HCT116 (cell line): ENCODE measurements around the gene P3H4. TPM values are rescaled to one million over a fixed set of nuclear protein-coding genes. Genes with fewer than 3 reads are reported as not detected.
"Not testable (repeated sequence)": the region's sequence is repeated elsewhere in the genome, so short reads cannot be mapped to it uniquely, and the experiment has no call there.

Source experiments
- ATAC-seq: fragments of 200-7000 bp; cut with Tn5 transposase; 2 replicates; pipeline ENCODE4 v1.9.1; 2020; ENCODE audit warnings: mild to moderate bottlenecking, moderate library complexity
- BruUV-seq: library from RNA; stranded (reverse); fragments of 400-500 nt; replicated peaks from 2 replicates; lab custom pipeline; 2021; lab: Mats Ljungman, UMichigan
- CTCF ChIA-PET: fragments of 300-600 bp; sonication (Branson Sonifier 250); formaldehyde crosslinking; loops from one replicate; lab custom pipeline; 2021; ENCODE audit warnings: antibody characterized with exemption; lab: Charles Lee
- POLR2A ChIA-PET: fragments of 300-600, 350-600 bp; sonication (Branson Sonifier 250); formaldehyde crosslinking; loops from one replicate; lab custom pipeline; 2021; ENCODE audit warnings: antibody characterized with exemption; lab: Charles Lee
- RAD21 ChIA-PET, 2 experiments: fragments of 300-600 bp; sonication (Branson Sonifier 250); formaldehyde crosslinking; loops; one replicate each; lab custom pipeline; 2023; ENCODE audit warnings: low total read pairs in 2 of 2; ENCODE audit not compliant: uncharacterized antibody in 2 of 2, unreplicated experiment in 2 of 2, low non-redundant PET in 1 of 2; lab: Charles Lee
- DNase-seq: peaks from one replicate; pipeline ENCODE4 v3.0.0-alpha.2; 2010; ENCODE audit warnings: low read depth, low spot score
- H2AFZ ChIP-seq: fragments of 200-600 bp; shearing (Covaris generic), sonication (generic); 2 replicates; pipeline ENCODE4 v1.6.1; 2017; ENCODE audit warnings: low read depth, mixed run types, mixed read lengths, antibody characterized with exemption, low read length; ENCODE audit not compliant: poor library complexity, severe bottlenecking
- H3K27ac ChIP-seq: 2 replicates; pipeline ENCODE4 v1.5.1; 2012; ENCODE audit warnings: low read depth, low read length
- H3K27me3 ChIP-seq: fragments of 200-600 bp; sonication (generic); 2 replicates; pipeline ENCODE4 v1.6.1; 2016; ENCODE audit warnings: mixed run types, low read length, mixed read lengths; ENCODE audit not compliant: insufficient read depth
- H3K36me3 ChIP-seq, 2 experiments: fragments of 200-500 bp in 1 of 2; fragments of 200-600 bp in 1 of 2; sonication (Bioruptor generic) in 1 of 2; sonication (generic) in 1 of 2; 2 replicates each; pipeline versions ENCODE4 v1.5.1 to v1.6.1; 2014 to 2016; ENCODE audit warnings: low read length in 2 of 2, inconsistent platforms in 1 of 2, mixed read lengths in 1 of 2, mixed run types in 1 of 2; ENCODE audit not compliant: insufficient read depth in 2 of 2, control insufficient read depth in 1 of 2
- H3K4me1 ChIP-seq, 2 experiments: fragments of 200-600 bp in 1 of 2; sonication (generic) in 1 of 2; 2 replicates each; pipeline versions ENCODE4 v1.5.1 to v1.6.1; 2012 to 2017; ENCODE audit warnings: low read length in 2 of 2, inconsistent platforms in 1 of 2, mild to moderate bottlenecking in 1 of 2, mixed read lengths in 1 of 2, mixed run types in 1 of 2, moderate library complexity in 1 of 2; ENCODE audit not compliant: insufficient read depth in 2 of 2, control insufficient read depth in 1 of 2
- H3K4me2 ChIP-seq: fragments of 200-600 bp; sonication (generic); 2 replicates; pipeline ENCODE4 v1.6.1; 2017; ENCODE audit warnings: mixed run types, low read length, mixed read lengths
- H3K4me3 ChIP-seq, 2 experiments: fragments of 200-600 bp in 1 of 2; sonication (generic) in 1 of 2; replicated peaks in 1 of 2; 2 replicates each; pipeline ENCODE4 v1.5.1; 2011 to 2016; ENCODE audit warnings: low read length in 2 of 2, control low read depth in 1 of 2, low read depth in 1 of 2, mild to moderate bottlenecking in 1 of 2, mixed read lengths in 1 of 2, mixed run types in 1 of 2
- H3K79me2 ChIP-seq: fragments of 200-600 bp; sonication (generic); 2 replicates; pipeline ENCODE4 v1.6.1; 2017; ENCODE audit warnings: mild to moderate bottlenecking, mixed run types, low read length, moderate library complexity, mixed read lengths; ENCODE audit not compliant: insufficient read depth
- H3K9ac ChIP-seq: fragments of 200-600 bp; sonication (generic); 2 replicates; pipeline ENCODE4 v1.6.1; 2016; ENCODE audit warnings: low read length, mixed read lengths
- H3K9me2 ChIP-seq: fragments of 200-600 bp; sonication (generic), shearing (Covaris generic); 2 replicates; pipeline ENCODE4 v1.6.1; 2017; ENCODE audit warnings: mixed run types, mild to moderate bottlenecking, moderate library complexity; ENCODE audit not compliant: insufficient read depth
- H3K9me3 ChIP-seq, 2 experiments: fragments of 200-500 bp in 1 of 2; fragments of 200-600 bp in 1 of 2; sonication (Bioruptor generic) in 1 of 2; sonication (generic) in 1 of 2; 2 replicates each; pipeline ENCODE4 v1.6.1; 2014 to 2017; ENCODE audit warnings: low read length in 2 of 2, mixed read lengths in 2 of 2, inconsistent platforms in 1 of 2, low read depth in 1 of 2, mild to moderate bottlenecking in 1 of 2, mixed run types in 1 of 2, moderate library complexity in 1 of 2; ENCODE audit not compliant: control insufficient read depth in 1 of 2, insufficient read depth in 1 of 2
- H4K20me1 ChIP-seq: fragments of 200-600 bp; sonication (generic), shearing (Covaris generic); 2 replicates; pipeline ENCODE4 v1.6.1; 2017; ENCODE audit warnings: mixed run types, mild to moderate bottlenecking, moderate library complexity; ENCODE audit not compliant: insufficient read depth
- ATF3 ChIP-seq: IDR thresholded peaks from 2 replicates; pipeline ENCODE4 v1.6.1; 2012
- CTCF ChIP-seq, 3 experiments: fragments of 200-600 bp in 1 of 3; sonication (generic) in 1 of 3; IDR thresholded peaks in 2 of 3; conservative IDR thresholded peaks in 1 of 3; 2 replicates each; pipeline ENCODE4 v1.5.1; 2012 to 2017; ENCODE audit warnings: low read depth in 2 of 3, low read length in 2 of 3, antibody characterized with exemption in 1 of 3, borderline replicate concordance in 1 of 3, control low read depth in 1 of 3, mild to moderate bottlenecking in 1 of 3, mixed read lengths in 1 of 3, mixed run types in 1 of 3, moderate library complexity in 1 of 3; ENCODE audit not compliant: insufficient read depth in 1 of 3
- ELF1 ChIP-seq: IDR thresholded peaks from 2 replicates; pipeline ENCODE4 v1.6.1; 2012; ENCODE audit warnings: low read depth, borderline replicate concordance
- EZH2phosphoT487 ChIP-seq: fragments of 200-600 bp; IDR thresholded peaks from 2 replicates; pipeline ENCODE4 v1.6.1; 2018; ENCODE audit warnings: antibody characterized with exemption, borderline replicate concordance
- JUND ChIP-seq: IDR thresholded peaks from 2 replicates; pipeline ENCODE4 v1.6.1; 2012
- POLR2A ChIP-seq: IDR thresholded peaks from 2 replicates; pipeline ENCODE4 v1.7.0; 2011; ENCODE audit warnings: borderline replicate concordance; ENCODE audit not compliant: insufficient read depth, insufficient read length; ENCODE audit errors: extremely low read depth
- SIN3A ChIP-seq: IDR thresholded peaks from 2 replicates; pipeline ENCODE4 v1.6.1; 2012; ENCODE audit warnings: low read depth
- intact Hi-C: fragments of 100-400 bp; cut with micrococcal nuclease; formaldehyde crosslinking; loops from 2 replicates; pipeline ENCODE4 v1.10.0; 2022
- total RNA-seq: library from RNA; stranded (reverse); gene quantifications from one replicate; pipeline ENCODE4 v1.2.1, GENCODE V29; 2021; ENCODE audit not compliant: unreplicated experiment

The P3H4 gene
- total RNA-seq, 1 experiment from 2014 or later: 23.4 TPM

- no peak for TF ChIP-seq CTCF (IDR thresholded peaks at IDR 0.05 in 2 of 3, conservative IDR thresholded peaks at IDR 0.05 in 1 of 3; ENCODE audit: borderline replicate concordance in 1 of 3, insufficient read depth in 1 of 3, low read depth in 2 of 3, low read length in 2 of 3)
- no peak for TF ChIP-seq SIN3A
- no peak for TF ChIP-seq ATF3
- no peak for TF ChIP-seq EZH2phosphoT487
- no peak for TF ChIP-seq ELF1
- TF ChIP-seq POLR2A: no peak
- no peak for TF ChIP-seq JUND
Measured at GRCh38 chr17:41860254-41860931, 48.6 kb upstream of the P3H4 start (continued).

- H3K9ac ChIP-seq, H3K9me3 ChIP-seq, H3K27me3 ChIP-seq, CTCF ChIA-PET, H4K20me1 ChIP-seq, intact Hi-C loops, H3K27ac ChIP-seq, BruUV-seq, ATAC-seq, H2AFZ ChIP-seq, H3K4me1 ChIP-seq, RAD21 ChIA-PET, H3K4me2 ChIP-seq, DNase-seq, H3K9me2 ChIP-seq, H3K4me3 ChIP-seq: not testable (repeated sequence)
- POLR2A ChIA-PET: interaction anchor here (1.0 kb wide), 1 partner anchor 65 kb away, joined by 3 read pairs; the partner anchor contains the start of gene JUP
- Histone ChIP-seq H3K79me2 (peaks cover 70% of the 10 kb centered on the region), H3K36me3 (peaks cover 10 to 21% of the 10 kb centered on the region in 2 experiments; a peak in 3 of 4 replicates)
Measured at GRCh38 chr17:41851382-41851781, 39.6 kb upstream of the P3H4 start.
